GM12873 (cell line): Measurements from ENCODE around the gene RALA.

Experiments
- CTCF ChIP-seq: IDR thresholded peaks from 2 replicates; pipeline ENCODE4 v1.5.1; 2012; ENCODE audit warnings: low read depth, mild to moderate bottlenecking, moderate library complexity, low read length, control low read depth; ENCODE audit not compliant: insufficient read depth; ENCODE audit errors: missing control alignments

The RALA gene

GRCh38 chr7:39741942-39742623 is 118.7 kb downstream of the RALA start:
- peak; percentile 69 for TF ChIP-seq CTCF

- no peak for TF ChIP-seq CTCF
Observed at GRCh38 chr7:39744620-39745019, 121.2 kb downstream of the RALA start.

- no peak for TF ChIP-seq CTCF
Observed at GRCh38 chr7:39745320-39745719, 121.9 kb downstream of the RALA start.

GRCh38 chr7:39746103-39746819 is 122.9 kb downstream of the RALA start:
- TF ChIP-seq CTCF = peak; percentile 75

- TF ChIP-seq CTCF = no peak
Observed at GRCh38 chr7:39749177-39749576, 125.8 kb downstream of the RALA start.

- TF ChIP-seq CTCF = no peak
Observed at GRCh38 chr7:39749717-39750116, 126.3 kb downstream of the RALA start.

- TF ChIP-seq CTCF = no peak
Observed at GRCh38 chr7:39750253-39751077, 127.1 kb downstream of the RALA start.
